Adipocyte (in vitro differentiated cells): ENCODE results near the gene PRSS27.

ENCODE experiments used
- DNase-seq: peaks from one replicate; pipeline ENCODE4 v3.0.0-alpha.2; 2015; ENCODE audit warnings: low read depth
- H3K27me3 ChIP-seq: replicated peaks from 2 replicates; pipeline ENCODE4 v1.7.0; 2013; ENCODE audit warnings: mild to moderate bottlenecking, low read length, moderate library complexity; ENCODE audit not compliant: control insufficient read depth, insufficient read depth
- H3K36me3 ChIP-seq: 2 replicates; pipeline ENCODE4 v1.7.0; 2013; ENCODE audit warnings: low read length, mild to moderate bottlenecking, moderate library complexity; ENCODE audit not compliant: control insufficient read depth, insufficient read depth, severe bottlenecking
- H3K4me1 ChIP-seq: 2 replicates; pipeline ENCODE4 v1.7.0; 2013; ENCODE audit warnings: mild to moderate bottlenecking, low read length, moderate library complexity; ENCODE audit not compliant: control insufficient read depth, insufficient read depth
- H3K4me3 ChIP-seq: 2 replicates; pipeline ENCODE4 v1.7.0; 2013; ENCODE audit warnings: mild to moderate bottlenecking, low read length, moderate library complexity
- H3K9ac ChIP-seq: 2 replicates; pipeline ENCODE4 v1.7.0; 2013; ENCODE audit warnings: mild to moderate bottlenecking, low read length, moderate library complexity
- H3K9me3 ChIP-seq: 2 replicates; pipeline ENCODE4 v1.7.0; 2013; ENCODE audit warnings: mild to moderate bottlenecking, low read length, moderate library complexity; ENCODE audit not compliant: control insufficient read depth

PRSS27 gene

DNA sequence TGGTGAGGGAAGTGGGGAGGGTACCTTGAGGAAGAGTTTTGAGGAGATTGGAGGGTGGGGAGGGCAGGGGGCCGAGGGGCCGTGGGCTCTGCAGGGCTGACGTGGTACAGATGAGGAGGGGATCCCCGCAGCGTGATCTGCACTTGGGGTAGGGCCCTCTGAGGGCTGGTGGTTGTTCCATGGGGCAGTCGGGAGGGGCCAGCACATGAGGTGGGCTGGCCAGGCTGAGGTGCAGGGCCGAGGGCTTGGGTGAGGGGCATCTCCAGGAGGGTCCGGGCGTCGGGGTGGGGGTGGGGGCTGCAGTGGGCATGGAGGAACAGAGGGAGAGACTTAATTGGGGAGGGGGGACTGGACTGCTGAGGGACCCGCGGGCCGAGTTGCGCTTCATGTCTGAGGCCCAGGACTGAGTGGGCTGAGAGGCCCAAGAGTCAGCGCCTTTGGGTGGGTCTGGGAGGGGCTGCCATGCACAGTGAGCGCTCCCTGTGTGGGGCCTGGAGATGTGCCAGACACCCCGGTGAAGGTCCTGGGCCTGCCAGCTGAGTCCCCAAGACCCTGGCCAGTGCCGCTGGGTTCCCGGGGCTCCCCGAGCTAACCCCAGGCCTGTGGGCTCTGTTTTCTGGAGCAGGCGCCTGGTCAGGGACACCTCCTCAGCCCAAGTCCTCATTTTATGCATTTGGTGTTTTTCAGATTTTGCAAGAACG lies 13.3 kb downstream of the PRSS27 start:
- Histone ChIP-seq H3K36me3 (peaks cover 56% of the 10 kb centered on the region), H3K27me3 (no peaks in the 10 kb centered on the region), H3K4me3 (no peak overlapping the region), H3K4me1 (no peaks in the 10 kb centered on the region), H3K9me3 (no peaks in the 10 kb centered on the region), H3K9ac (no peak overlapping the region)
- no peak for DNase-seq

DNA sequence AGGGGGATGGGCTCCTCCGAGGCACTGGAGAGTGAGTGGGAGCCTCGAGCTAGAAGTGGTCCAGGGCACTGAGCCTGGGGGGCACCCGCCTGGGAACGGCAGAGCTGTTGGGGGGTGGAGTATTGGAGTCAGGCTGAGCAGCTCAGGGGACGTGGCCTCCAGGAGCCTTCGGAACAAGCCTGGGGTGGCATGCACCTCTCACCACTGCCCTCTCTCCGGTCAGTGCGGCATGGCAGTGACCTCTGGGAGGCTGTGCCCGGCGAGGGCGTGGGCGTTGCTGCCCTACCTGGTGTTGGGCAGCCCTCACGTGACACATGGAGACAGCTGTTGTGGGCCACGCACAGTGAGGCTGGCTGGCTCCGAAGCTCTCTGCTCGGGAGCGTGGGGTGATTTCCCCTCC lies 13.9 kb downstream of the PRSS27 start:
- Histone ChIP-seq H3K9ac (no peak overlapping the region), H3K4me1 (no peaks in the 10 kb centered on the region), H3K4me3 (no peak overlapping the region), H3K9me3 (no peaks in the 10 kb centered on the region), H3K27me3 (no peaks in the 10 kb centered on the region), H3K36me3 (peaks cover 60% of the 10 kb centered on the region)
- DNase-seq, result no peak

DNA sequence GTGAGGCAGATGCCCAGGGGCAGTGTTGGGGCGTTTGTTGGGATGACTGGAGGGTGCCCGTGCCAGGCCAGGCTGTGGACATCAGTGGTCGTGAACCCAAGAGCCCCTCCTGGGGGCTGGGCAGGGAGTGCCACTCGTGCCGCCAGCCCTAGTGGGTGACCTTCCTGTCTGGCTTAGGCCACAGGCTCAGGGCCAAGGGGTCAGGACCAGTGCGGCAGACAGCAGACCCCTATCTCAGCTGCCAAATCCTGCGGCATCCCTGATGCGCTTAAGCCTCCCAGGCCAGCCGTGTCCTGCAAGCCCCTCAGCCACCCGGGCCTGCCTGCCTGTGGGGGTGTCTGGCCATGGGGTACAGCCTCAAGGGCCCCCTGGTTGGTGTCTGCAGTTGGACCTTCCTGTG lies 14.7 kb downstream of the PRSS27 start:
- Histone ChIP-seq H3K36me3 (peaks cover 68% of the 10 kb centered on the region), H3K4me1 (no peaks in the 10 kb centered on the region), H3K9me3 (no peaks in the 10 kb centered on the region), H3K9ac (no peak overlapping the region), H3K27me3 (no peaks in the 10 kb centered on the region), H3K4me3 (no peak overlapping the region)
- DNase-seq, result no peak

DNA sequence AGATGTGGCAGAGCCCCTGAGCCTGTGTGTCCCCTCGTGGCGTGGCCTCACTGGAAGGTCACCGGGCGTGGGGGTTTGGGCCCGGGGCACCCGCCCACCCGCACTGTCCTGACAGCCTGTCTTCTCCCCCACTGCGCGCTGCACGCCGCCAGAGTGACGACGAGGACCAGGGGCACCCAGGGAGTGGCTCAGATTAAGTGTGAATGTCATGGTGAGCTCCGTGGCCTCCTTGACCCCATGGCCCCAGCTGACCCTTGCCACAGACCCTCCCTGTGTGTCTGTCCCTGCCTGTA lies 15.1 kb downstream of the PRSS27 start:
- H3K27me3 ChIP-seq, result no peaks in the 10 kb centered on the region
- no peak overlapping the region for H3K4me3 ChIP-seq
- H3K4me1 ChIP-seq, result no peaks in the 10 kb centered on the region
- peaks cover 72% of the 10 kb centered on the region for H3K36me3 ChIP-seq
- no peak overlapping the region for H3K9ac ChIP-seq
- H3K9me3 ChIP-seq, result no peaks in the 10 kb centered on the region
- no peak for DNase-seq

DNA sequence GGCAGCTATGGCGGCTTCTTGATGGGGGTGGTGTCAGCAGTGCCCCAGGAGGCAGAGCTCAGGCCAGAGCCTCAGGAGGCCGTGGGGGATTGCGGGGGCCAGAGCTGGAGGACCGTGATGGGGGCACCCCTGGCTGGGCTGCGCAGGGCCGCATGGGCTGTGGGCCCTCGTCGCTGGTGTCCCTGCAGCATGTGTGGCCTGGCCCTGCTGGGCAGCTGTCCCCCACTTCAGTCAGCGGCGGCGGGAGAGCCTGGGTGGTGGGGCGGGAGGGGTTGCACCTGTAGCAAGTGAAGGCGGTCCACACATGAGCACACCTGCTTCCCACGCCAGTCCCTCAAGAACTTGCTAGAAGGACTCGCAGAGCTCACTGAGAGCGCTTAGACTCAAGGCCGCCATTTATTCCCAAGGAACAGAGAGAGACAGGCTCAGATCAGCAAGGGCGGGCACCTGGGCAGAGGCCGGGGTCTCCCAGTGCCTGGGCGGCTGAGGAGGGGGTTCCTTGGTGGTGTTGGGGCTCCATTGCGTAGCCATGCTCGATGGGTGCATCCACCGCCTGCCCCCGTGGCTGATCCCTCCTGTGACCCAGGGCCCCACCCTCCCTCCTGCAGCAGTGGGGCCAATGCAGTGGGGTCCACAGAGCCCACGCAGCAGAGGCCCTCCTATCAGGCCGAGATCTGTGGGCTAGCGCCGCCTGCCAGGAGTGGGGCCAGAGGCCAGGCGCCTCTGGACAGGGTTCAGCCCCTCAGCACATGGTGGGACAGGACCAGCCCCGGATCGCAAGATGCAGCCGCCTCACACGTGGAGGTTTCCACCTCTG lies 15.7 kb downstream of the PRSS27 start:
- H3K9me3 ChIP-seq, result no peaks in the 10 kb centered on the region
- H3K36me3 ChIP-seq, result peaks cover 74% of the 10 kb centered on the region
- H3K4me3 ChIP-seq, result no peak overlapping the region
- no peak for DNase-seq
- H3K4me1 ChIP-seq, result no peaks in the 10 kb centered on the region
- H3K27me3 ChIP-seq, result no peaks in the 10 kb centered on the region
- H3K9ac ChIP-seq, result no peak overlapping the region

DNA sequence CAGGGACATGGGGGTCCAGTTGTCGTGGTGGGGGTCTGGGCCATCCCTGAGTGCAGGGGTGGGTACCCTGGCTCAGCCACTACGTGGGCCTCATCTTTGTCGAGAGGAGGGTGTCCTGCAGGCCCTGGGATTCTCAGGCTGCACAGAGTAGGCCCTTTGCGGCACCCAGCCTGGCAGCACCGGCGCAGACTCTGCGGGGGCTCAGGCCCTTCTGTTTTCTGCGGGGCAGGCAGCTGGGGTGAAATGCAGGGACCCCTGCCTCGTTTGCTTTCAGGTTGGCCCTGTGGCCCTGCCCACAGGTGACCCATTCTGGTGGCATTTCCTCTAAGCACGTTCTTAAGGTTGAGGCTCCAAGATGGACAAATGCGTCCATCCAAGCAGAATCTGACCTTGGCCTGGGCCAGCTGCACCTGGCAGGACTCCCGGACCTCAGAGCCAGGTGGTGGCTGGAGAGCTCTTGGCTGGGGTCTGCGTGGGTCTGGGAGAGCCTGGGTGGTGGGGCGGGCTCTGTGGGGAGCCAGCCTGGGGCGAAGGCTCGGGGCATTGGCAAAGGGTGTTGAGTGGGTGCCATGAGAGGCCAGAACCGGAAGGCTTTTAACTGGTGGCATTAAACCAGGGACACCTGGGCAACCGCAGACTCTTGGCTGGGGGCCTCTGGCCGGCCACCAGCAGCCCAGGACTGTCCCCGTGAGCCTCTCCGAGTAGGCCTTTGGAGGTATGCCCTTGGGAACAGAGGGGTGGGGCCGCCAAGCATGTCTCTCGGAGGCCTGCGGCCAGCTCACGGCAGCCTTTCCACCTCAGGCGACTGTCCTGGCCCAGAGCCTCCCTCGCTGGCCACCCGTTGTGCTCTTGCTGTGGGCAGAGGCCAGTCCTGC lies 16.9 kb downstream of the PRSS27 start:
- Histone ChIP-seq H3K27me3 (no peaks in the 10 kb centered on the region), H3K4me1 (no peaks in the 10 kb centered on the region), H3K9ac (no peak overlapping the region), H3K4me3 (no peak overlapping the region), H3K36me3 (peaks cover 72% of the 10 kb centered on the region), H3K9me3 (no peaks in the 10 kb centered on the region)
- no peak for DNase-seq

DNA sequence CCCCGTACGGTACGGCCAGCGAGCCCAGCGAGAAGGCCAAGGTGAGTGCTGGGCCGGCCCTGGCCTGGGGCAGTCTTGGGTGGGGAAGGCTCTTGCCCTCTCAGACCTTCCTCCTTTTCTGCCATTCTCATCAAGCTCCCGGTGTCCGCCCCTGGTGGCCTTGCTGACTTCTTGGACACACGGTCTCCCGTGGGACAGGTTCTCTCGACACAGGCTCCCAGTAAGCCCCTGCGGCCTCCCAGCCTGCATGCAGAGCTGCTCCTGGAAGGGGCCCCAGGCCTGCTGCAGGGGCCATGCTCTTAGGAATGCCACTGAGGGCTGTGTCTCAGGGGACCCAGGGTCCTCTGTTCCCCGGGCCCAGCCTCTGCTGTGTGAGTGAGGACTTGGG lies 17.6 kb downstream of the PRSS27 start:
- Histone ChIP-seq H3K9me3 (no peaks in the 10 kb centered on the region), H3K36me3 (peaks cover 72% of the 10 kb centered on the region), H3K4me1 (no peaks in the 10 kb centered on the region), H3K27me3 (no peaks in the 10 kb centered on the region), H3K9ac (no peak overlapping the region), H3K4me3 (no peak overlapping the region)
- no peak for DNase-seq

DNA sequence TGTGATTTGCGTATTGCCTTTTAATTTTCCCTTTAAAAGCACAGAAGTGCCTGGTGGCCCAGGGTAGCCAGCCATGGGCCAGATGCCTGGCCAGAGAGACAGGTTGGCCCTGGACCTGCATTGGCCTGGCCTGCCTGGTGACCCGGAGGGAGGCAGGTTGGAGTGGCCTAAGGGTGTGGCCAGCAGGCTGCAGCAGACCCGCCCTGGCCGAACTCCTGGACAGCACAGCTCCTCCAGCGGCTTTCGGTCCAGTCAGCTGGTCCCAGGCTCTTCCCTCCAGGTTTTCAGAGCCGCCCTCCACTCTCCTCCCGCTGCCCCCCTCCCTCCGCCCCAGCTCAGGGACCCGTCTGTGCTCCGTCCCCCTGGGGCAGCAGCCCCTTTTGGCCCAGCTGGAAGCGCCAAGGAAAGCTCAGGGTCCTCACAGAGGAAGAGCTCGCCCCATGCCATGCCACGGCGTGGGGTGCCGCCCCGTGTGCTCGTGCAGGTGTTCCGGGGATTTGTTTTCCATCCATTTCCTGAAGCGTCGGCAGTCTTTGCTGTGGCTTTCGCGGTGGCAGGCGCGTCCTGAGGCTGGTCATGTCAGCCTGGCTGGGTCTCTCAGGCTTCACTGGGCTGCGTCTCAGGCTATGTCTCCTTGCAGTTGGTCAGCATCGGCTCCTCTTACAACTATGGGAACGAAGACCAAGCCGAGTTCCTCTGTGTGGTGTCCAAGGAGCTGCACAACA lies 18.1 kb downstream of the PRSS27 start:
- Histone ChIP-seq H3K4me3 (no peak overlapping the region), H3K9me3 (no peaks in the 10 kb centered on the region), H3K27me3 (no peaks in the 10 kb centered on the region), H3K9ac (no peak overlapping the region), H3K4me1 (no peaks in the 10 kb centered on the region), H3K36me3 (peaks cover 74% of the 10 kb centered on the region)
- DNase-seq, result no peak

DNA sequence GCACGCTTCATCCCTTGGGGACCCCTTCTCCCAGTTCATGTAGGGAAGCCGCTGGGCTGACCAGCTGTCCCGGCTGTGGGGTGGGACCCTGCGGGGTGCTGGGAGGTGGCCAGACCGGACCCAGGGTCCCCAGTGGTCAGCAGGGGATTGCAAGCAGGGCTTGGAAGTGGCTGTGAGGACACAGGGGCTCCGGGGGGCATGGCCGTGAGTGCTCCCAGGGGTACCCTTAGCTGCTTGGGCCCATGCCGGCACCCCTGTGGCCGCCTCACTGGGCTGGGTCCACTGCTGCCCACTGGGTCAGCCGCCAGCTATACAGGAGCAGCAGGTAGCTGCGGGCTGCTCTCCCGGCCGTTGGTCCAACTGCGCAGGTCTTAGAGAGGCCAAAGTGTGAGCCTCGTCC lies 18.8 kb downstream of the PRSS27 start:
- Histone ChIP-seq H3K9ac (no peak overlapping the region), H3K9me3 (no peaks in the 10 kb centered on the region), H3K36me3 (peaks cover 78% of the 10 kb centered on the region), H3K27me3 (no peaks in the 10 kb centered on the region), H3K4me3 (no peak overlapping the region), H3K4me1 (no peaks in the 10 kb centered on the region)
- no peak for DNase-seq

DNA sequence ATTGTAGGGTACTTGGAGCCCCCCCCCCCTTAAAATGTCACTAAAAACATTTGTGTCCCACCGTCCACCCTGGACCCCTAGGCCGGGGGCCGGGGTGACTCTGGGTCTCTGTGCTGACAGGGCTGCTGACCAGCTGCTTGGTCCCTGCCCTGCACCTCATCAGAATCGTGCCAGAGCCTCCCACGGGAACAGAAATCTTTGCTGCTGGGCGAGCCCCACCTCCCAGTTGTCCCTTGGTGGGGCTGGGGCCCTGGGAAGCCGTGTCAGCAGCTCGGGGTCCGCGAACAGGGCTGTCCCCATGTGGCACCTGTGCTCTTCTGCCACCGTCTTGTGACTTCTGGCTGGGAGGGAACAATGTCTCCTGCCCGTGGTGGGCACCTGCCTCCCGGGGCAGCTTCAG lies 19.2 kb downstream of the PRSS27 start:
- Histone ChIP-seq H3K4me1 (no peaks in the 10 kb centered on the region), H3K4me3 (no peak overlapping the region), H3K9ac (no peak overlapping the region), H3K27me3 (no peaks in the 10 kb centered on the region), H3K9me3 (no peaks in the 10 kb centered on the region), H3K36me3 (peaks cover 76% of the 10 kb centered on the region)
- no peak for DNase-seq
